GM21367 (cell line): ENCODE measurements around the gene GASK1B.

Experiments used
- ATAC-seq: cut with Tn5 transposase; IDR thresholded peaks from one replicate; pipeline ENCODE4 v1.9.1; 2021; ENCODE audit not compliant: unreplicated experiment

Gene GASK1B

DNA sequence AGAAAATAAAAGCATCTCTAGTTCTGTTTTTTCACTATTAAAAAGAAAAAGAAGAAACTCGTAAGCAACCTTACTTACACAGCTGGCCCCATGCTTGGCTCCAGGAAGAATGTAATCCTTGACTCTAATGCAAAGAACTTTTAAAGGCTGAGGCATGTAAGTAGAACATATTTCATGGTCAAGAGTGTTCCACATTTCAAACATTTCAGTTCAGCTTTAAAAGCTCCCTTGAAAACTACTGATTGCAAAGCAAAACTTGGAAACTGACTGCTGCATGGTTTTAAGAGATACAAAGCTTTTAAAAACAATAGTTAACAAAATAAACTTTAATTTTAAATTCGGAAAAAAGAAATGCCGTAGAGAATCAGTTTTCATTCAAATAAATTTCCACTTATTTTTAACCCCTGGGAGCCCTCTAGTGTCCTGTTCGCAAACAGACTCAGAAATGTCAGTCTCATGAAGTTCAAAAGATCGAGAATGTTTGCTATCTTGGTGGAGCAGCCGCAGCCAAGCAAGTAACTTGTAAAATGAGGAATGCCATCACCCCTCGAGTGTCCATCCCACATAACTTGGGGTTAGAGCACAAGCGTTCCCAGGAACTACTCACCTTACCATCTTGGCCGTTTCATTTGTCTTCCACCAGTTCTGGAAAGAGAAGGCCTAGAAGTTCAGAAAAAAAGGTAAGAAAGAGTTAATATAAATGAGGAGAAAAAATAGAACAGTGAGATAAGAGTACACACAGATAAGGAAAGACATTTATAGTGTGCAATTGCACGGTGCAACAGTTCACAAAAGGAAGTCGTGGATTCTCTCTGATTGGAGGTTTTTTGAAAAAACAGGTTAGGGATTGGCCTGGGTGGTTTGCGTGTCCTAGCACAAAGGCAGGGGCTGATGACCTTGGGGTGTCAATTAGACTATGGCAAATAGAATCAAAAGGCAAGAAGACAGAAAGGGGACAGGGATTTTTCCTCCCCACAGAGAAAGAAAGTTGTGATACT lies at the start of gene GASK1B:
GASK1B (minus strand) TSS at position 765 of the 998 bp plus-strand sequence. CDS start 1,650 bp downstream, outside the sequence.
- ATAC-seq = peak; percentile 41

DNA sequence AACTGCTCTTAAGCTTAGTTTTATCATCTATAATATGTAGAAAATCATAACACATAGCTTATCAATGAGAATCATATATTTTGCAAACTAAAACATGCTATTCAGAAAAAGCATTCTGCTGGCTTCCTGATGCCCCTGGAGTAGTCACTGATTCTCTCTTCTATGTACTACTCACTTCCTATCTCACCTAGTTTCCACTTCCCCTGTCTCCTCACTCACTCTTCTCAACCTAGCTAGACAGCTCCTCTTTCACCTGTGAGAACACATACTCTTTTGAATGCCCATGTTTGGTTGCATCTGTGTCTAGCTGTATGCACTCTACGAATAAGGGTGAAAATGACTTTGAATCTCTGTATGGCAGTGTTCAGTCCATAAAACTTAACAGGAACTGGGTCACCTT lies 46.8 kb upstream of the GASK1B start:
- no peak for ATAC-seq

DNA sequence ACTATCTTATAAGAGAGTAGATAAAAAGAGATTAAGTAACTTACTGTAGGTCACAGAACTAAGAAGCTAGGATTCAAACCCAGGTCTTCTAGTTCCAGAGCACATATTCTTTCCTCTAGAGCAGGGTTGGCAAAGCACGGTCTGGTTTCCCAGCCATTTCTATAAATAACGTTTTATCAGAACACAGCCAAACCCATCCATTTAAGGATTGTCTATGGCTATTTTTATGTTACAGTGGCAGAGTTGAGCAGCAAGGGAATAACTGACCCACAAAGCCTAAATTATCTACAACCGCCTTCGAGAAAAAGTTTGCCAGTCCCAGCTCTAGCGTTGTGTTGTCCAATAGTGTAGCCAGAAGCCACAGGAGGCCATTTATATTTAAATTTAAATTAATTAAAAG lies 44.9 kb upstream of the GASK1B start:
- ATAC-seq = no peak

DNA sequence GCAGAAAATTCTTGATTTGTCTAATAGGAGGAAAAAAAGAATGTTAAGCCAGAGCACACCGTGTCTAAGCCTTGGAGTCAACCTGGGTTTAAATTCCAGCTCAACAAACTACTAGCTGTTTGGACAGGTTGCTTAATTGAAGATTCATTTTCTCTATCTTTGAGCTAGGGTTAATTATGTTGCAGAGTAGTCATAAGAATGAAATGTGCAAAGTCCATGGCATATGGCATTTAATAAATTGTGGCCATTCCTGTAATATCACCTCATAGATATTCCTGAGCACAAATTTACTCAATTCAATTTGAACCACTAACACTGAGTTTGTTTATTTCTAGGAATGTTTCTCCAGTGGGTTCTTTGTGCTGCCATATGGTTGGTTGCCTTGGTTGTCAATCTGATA lies 42.0 kb upstream of the GASK1B start:
- no peak for ATAC-seq

DNA sequence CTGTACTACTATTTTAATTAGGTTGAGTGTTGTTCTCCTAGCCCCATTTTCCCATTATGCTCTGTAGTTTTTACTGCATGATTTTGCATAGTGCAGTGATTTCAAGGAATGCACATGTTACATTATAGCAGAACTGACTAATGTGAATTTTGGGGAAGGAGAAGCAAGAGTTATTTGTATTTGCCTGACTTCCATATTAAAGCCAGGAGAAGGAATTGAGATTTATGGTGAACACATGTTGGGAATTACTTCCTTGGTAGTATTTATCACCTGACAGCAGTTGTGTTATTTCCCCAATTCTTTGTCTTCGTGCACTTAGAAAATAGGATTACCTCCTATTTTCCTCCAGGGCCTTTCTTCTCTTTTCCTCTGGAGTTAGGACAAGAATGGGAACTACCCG lies 40.6 kb upstream of the GASK1B start:
- no peak for ATAC-seq

DNA sequence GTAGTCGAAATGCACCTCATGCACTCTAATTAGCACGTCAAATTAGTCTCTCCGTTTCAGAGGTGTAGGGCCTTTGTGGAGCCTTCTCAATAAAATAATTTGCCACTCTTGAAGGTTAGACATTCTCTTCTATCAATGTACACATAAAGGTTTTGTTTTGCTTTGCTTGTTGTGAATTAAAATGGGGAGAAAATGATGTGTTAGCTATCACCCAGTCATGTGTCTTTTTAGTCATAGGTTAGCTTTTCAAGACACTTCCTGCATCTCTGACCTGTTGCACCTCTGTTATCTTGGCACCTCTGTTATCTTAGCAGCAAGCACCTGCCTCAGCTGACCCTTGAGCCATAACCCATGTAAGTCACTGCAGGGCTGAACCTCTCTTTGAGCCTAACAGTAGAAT lies 38.4 kb upstream of the GASK1B start:
- no peak for ATAC-seq

DNA sequence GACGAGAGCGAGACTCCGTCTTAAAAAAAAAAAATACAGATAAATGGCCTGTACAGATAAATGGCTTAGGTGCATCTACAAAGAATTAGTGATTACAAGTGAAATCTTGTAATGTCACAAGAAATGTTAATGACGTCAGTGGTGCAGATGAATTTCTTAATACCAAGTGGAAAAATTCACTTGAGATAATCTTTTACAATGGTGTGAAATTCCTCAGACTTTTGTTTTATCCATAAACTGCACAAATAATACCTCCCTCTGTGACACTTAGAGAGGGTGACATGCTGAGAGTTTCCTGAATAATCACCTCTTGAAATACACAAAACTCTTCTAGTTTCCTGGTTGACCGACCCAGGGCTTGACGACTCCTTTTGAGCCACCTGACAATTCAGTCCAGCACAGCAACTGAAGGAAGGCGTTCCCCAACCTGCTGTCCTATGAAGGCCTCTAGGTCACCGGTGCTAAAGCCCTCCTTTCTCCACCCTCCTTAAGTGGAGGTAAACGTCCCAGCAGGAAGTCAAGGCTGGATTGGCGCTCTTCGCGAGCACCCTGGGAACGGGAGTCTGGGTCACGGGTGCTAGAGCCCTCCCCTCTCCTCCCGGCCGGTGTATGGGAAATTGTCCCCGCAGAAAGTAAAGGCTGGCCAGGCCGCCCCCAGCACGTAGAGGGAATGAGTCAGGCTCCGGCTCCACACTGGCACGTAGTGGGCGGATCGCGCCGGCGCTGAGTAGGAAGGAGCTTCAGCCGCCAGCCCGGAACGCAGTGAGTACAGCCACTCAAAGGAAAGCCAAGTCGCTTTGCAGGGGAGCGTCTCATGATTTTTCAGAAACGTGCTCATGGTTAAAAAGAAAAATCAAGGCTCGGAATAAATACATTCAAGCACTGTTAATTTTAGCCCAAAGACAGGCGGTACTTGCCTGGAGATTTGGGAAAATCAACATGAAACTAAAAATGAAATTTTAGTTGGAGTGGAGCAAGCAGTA lies 37.3 kb upstream of the GASK1B start, which contains the start of gene TMEM144:
TMEM144 (plus strand) TSS at position 662 of the 983 bp plus-strand sequence. CDS start 2,182 bp downstream, outside the sequence.
- ATAC-seq = peak; percentile 84

DNA sequence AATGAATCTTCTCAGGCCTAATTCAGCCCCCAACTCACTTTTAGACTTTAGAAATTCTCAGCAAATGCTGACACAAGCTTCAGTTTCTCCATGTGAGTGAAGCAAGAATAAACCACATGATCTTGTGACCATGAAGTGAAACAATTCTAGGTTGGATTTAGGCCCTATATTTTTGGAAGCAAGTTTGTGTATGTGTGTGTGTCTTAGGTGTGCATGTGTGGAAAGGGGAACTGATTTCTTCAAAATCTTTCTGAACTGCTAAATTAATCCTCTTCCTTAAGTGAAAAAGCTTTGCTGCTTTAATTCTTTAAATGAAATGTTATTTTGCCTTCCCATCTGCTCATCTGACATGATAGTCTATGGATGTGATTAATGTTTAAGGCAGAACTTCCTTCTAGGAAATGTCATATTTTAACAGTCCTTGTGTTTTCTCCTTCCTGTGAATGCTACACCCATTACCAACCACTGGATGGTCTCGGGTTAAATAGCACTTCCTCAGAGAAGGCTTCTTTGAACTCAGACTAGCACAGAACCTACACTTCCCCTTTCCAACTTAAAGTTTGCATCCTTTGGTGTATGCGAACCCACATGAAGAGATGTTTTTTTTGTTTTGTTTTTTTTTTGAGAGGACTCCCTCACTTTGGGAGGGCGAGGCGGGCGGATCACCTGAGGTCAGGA lies 36.3 kb upstream of the GASK1B start:
- ATAC-seq = peak; percentile 61

DNA sequence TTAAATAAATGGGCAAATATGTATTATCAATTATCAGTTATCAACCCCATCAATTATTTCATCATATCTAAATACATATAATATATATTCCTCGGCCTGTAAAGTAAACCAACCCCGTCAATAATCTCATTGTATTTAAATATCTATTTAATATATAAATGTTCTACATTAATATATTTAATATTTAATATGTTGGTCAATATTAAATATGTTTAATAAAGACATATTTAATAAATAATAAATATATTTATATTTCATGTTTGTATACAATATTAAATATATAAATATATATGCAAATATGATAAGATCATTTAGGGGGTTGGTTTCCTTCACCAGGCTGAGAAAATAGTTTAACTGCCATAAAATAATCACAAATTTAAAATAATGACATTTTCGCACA lies 31.1 kb upstream of the GASK1B start:
- ATAC-seq = no peak

DNA sequence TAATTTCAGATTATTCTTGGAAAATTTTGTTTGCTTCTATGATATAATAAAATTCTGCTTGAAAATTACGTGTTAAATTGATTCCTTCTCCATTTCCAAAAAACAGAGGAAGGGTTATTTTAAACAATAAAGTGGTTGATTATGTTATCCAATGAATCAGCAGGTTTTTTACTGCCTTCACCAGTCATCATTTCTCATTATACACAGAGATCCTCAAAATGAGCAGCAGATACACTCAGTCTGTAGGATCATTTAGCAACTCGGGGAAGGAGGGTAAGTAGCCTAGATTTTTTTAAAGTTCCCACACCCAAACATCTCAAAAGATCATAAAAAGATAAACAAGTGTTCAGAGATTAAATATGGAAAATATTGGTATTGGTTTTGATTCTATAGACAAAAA lies 30.6 kb upstream of the GASK1B start:
- ATAC-seq = no peak

DNA sequence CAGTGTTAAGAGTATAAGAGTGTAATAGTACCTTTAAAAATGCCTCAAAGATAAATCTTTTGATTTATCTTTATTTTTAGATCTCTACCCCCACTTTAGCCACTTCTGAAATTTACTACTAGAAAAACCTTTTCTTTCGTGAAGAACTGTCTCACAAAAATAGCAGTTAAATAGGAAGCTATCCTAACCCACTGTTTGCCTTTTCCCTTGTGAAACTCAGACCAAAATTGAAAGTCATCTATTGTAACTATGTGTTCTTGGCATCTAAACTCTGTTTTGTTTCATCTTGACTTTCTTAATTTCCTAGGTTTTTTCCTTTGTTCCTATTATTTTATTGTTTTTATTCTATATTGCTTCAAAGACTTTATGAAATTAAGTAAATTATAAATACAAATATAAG lies 29.7 kb upstream of the GASK1B start:
- no peak for ATAC-seq

DNA sequence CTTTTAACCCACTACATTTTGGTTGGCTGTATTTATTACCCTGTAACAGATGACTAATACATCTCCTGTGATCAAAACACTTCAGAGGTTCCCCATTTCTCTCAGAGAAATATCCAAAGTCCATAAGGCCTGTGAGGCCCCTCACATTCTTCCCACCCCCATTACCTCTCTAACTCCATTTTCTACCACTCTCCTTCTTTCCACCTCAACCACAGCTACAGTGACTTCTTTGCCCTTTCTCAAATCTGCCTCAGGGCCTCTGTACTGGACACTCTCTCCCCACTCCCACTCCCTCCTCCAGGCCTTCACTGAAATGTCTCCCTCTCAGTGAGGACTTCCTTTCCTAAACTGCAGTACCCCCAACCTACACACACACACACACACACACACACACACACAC lies 29.1 kb upstream of the GASK1B start:
- ATAC-seq = no peak

DNA sequence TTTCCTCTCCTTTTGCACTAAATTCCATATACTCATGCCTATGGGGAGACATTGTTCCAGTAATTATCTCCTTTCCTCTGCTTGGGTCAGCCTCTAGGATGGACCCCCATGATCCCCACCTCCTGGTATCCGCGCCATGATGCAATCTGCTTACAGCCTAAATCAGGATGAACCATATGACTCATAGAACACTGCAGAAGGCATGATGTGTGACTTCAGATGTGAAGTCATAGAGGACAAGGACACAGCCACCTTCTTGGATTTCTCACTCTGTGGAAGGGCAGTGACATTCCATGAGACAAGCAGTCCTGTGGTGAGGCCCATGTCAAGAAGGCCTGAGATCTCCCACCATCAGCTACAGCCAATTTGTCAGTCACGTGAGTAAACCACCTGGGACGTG lies 28.5 kb upstream of the GASK1B start:
- ATAC-seq = no peak

DNA sequence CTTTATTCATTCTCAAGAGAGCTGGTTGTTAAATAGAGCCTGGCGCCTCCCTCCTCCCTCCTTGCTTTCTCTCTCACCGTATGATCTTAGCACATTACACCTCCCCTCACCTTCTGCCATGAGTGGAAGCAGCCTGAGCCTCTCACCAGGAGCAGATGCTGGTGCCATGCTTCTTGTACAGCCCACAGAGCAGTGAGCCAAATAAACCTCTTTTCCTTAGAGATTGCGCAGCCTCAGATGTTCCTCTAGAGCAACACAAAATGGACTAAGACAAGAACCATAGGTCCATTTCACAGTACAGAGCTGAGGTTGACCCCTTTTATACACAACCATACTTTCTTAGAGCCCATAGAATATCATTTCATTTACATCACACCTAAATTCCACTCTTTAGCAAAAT lies 27.4 kb upstream of the GASK1B start:
- no peak for ATAC-seq

DNA sequence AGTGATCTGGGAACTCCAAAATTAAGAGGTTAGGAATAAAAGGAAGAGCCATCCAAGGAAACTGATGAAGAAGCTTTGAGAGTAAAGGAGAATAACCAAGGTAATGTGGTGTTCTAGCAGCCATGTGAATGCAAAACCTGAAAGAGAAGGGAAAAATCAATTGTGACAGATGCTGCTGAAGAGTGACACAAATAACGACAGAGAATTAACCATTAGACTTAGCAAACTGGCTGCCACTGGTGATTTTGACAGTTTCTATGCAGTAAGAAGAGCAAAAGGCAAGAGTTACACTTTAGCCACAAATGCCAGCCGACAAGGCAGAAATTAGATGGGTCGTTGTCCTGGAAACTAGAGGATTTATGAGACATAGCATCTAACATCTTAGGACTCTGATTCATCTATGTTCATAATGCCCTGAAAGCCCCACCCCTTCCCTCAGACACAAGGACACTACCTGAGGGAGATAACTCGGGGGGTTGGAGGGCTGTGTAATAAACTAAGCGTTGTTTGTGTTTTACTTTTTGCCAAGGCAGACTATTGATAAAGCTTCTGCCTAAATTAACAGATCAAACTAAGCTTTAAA lies 24.5 kb upstream of the GASK1B start:
- no peak for ATAC-seq

DNA sequence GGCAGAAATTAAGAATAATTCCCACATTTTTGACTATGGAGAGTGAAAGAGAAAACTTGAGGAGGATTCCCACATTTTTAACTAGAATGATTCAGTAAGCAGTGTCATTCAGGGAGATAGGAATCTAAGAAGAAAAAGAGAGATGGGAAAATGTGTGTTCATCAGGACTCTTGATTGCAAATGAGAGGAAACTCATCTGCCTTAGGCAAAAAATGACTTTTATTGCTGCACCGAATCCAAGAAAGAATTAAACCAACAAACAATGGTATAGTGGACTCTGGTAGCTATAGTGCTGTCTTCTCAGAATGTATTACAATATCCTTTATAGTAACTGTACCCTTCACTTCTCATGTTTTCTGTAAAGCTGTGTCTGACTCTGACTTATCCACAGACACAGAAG lies 22.5 kb upstream of the GASK1B start:
- ATAC-seq = no peak

DNA sequence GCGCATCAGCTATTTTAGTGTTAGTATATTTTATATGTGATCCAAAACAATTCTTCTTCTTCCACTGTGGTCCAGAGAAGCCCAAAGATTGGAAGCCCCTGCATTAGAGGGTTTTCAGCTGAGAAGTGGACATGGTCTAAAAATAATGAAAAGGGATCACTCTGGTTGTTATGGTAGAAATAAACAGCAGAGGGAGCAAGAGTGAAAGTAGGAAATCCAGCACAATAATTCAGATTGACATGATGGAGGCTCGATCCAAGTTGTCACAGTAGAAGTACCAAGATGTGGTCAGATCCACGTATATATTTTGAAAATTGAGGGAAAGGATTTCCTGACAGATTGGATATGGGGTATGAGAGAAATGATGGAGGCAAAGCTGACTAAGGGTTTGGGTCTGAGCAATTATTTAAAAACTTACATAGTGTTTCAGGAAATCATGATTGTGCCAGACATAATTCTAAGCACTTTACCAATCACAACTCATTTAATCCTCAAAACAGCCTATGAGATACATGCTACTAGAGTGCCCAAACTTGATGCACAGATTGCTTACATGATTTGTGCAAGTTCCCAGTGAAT lies 20.4 kb upstream of the GASK1B start:
- peak; percentile 57 for ATAC-seq

DNA sequence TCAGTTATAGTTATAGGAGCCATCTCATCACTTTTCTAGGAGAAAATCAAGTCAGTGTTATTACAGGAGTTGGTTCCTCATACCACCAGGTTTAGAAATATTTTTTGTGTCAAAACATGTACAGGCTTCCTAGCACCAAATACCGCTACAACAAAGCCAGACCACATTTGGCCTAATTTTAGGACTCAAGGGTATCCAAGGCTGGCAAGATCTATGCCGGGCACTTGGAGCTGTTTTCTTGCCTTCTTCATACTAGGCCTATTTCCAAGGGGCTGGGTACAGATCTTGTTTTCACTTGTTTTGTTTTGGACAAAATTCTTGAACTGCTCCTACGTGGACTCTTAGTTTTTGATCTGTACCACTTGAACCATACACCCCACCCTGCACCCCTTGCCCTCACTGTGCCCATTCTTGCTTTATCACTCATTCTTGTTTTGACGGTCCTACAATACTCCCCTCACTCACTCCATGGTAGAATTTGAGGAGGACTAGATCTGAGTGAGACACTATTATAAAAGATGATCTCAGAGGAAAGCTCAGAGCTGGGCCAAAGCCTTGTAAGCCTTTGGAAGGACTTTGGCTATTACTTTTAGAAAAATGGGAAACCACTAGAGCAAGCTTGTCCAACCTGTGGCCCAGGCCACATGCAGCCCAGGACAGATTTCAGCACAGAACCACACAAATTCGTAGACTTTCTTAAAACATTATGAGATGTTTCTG lies 19.8 kb upstream of the GASK1B start:
- no peak for ATAC-seq

DNA sequence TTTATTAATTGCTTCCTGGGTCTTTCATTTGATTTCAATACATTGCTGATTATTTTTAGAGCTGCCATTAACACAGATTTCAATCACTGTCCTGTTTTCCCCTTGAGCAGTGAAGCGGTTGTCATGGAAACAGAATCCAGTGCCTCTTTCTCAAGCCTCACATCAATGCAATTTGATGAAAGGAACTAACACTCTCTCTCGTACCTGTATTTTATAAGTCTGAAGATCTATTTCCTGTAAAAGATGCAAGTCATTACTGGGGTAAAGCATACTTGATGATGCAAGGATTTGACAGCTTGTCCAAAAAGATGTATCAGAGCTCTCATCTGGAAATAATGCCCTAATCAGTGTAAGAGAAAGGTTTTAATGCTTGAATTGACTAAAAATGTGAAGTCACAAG lies 17.9 kb upstream of the GASK1B start:
- no peak for ATAC-seq
